ENCODE measurements around the gene CHMP3. TPM values are rescaled to one million over a fixed set of nuclear protein-coding genes. Genes with fewer than 3 reads are reported as not detected.

Gene CHMP3
- total RNA-seq, 1 donor, result 76.0 TPM

GRCh38 chr2:86566821-86567190, 3.6 kb upstream of the CHMP3 start:
- Histone ChIP-seq H3K4me2 (ENCODE audit: insufficient read depth, low read length) (no peak overlapping the region), H3K27ac (ENCODE audit: low read depth, low read length) (no peak overlapping the region), H3K4me1 (ENCODE audit: insufficient read depth, low read length) (peaks cover 12% of the 10 kb centered on the region), H4K20me1 (ENCODE audit: insufficient read depth, low read length) (no peaks in the 10 kb centered on the region), H3K79me2 (ENCODE audit: insufficient read depth, low read length) (peaks cover 12% of the 10 kb centered on the region), H2AFZ (ENCODE audit: low read length) (no peak overlapping the region), H3K9me3 (ENCODE audit: low read depth, low read length) (no peaks in the 10 kb centered on the region), H3K27me3 (ENCODE audit: insufficient read depth, low read length) (no peaks in the 10 kb centered on the region), H3K4me3 (ENCODE audit: insufficient read depth, low read length) (no peak overlapping the region), H3K36me3 (ENCODE audit: insufficient read depth, low read length) (no peaks in the 10 kb centered on the region)
- DNase-seq (ENCODE audit: insufficient read length, low spot score, missing footprints), result no peak
- TF ChIP-seq CTCF (IDR thresholded peaks at IDR 0.05; ENCODE audit: extremely low read depth, low read depth, low read length), result no peak

GRCh38 chr2:86566158-86566820, 3.0 kb upstream of the CHMP3 start:
- peaks cover 13% of the 10 kb centered on the region for H3K4me1 ChIP-seq (ENCODE audit: insufficient read depth, low read length)
- H3K9me3 ChIP-seq (ENCODE audit: low read depth, low read length), result no peaks in the 10 kb centered on the region
- H3K27me3 ChIP-seq (ENCODE audit: insufficient read depth, low read length), result no peaks in the 10 kb centered on the region
- H2AFZ ChIP-seq (ENCODE audit: low read length), result peak overlapping the region; percentile 49
- H3K79me2 ChIP-seq (ENCODE audit: insufficient read depth, low read length), result peaks cover 17% of the 10 kb centered on the region
- H3K36me3 ChIP-seq (ENCODE audit: insufficient read depth, low read length), result no peaks in the 10 kb centered on the region
- no peaks in the 10 kb centered on the region for H4K20me1 ChIP-seq (ENCODE audit: insufficient read depth, low read length)
- TF ChIP-seq CTCF (IDR thresholded peaks at IDR 0.05; ENCODE audit: extremely low read depth, low read depth, low read length), result no peak
- no peak overlapping the region for H3K27ac ChIP-seq (ENCODE audit: low read depth, low read length)
- no peak overlapping the region for H3K4me2 ChIP-seq (ENCODE audit: insufficient read depth, low read length)
- no peak for DNase-seq (ENCODE audit: insufficient read length, low spot score, missing footprints)
- H3K4me3 ChIP-seq (ENCODE audit: insufficient read depth, low read length), result no peak overlapping the region

GRCh38 chr2:86563650-86564061, 413 bp upstream of the CHMP3 start:
- Histone ChIP-seq H3K9me3 (ENCODE audit: low read depth, low read length) (no peaks in the 10 kb centered on the region), H3K36me3 (ENCODE audit: insufficient read depth, low read length) (no peaks in the 10 kb centered on the region), H3K4me1 (ENCODE audit: insufficient read depth, low read length) (peaks cover 13% of the 10 kb centered on the region), H3K79me2 (ENCODE audit: insufficient read depth, low read length) (peaks cover 39% of the 10 kb centered on the region), H3K4me2 (ENCODE audit: insufficient read depth, low read length) (peak overlapping the region; percentile 97), H3K4me3 (ENCODE audit: insufficient read depth, low read length) (peak overlapping the region; percentile 98), H4K20me1 (ENCODE audit: insufficient read depth, low read length) (peaks cover 6% of the 10 kb centered on the region), H2AFZ (ENCODE audit: low read length) (peak overlapping the region; percentile 99), H3K27me3 (ENCODE audit: insufficient read depth, low read length) (no peaks in the 10 kb centered on the region), H3K27ac (ENCODE audit: low read depth, low read length) (peak overlapping the region; percentile 99)
- no peak for TF ChIP-seq CTCF (IDR thresholded peaks at IDR 0.05; ENCODE audit: extremely low read depth, low read depth, low read length)
- no peak for DNase-seq (ENCODE audit: insufficient read length, low spot score, missing footprints)

- Histone ChIP-seq H4K20me1 (ENCODE audit: insufficient read depth, low read length) (peaks cover 12% of the 10 kb centered on the region), H3K27ac (ENCODE audit: low read depth, low read length) (peak overlapping the region; percentile 99), H2AFZ (ENCODE audit: low read length) (peak overlapping the region; percentile 99), H3K4me1 (ENCODE audit: insufficient read depth, low read length) (peaks cover 24% of the 10 kb centered on the region), H3K79me2 (ENCODE audit: insufficient read depth, low read length) (peaks cover 51% of the 10 kb centered on the region), H3K4me2 (ENCODE audit: insufficient read depth, low read length) (peak overlapping the region; percentile 97), H3K9me3 (ENCODE audit: low read depth, low read length) (no peaks in the 10 kb centered on the region), H3K4me3 (ENCODE audit: insufficient read depth, low read length) (peak overlapping the region; percentile 98), H3K27me3 (ENCODE audit: insufficient read depth, low read length) (no peaks in the 10 kb centered on the region), H3K36me3 (ENCODE audit: insufficient read depth, low read length) (no peaks in the 10 kb centered on the region)
- no peak for TF ChIP-seq CTCF (IDR thresholded peaks at IDR 0.05; ENCODE audit: extremely low read depth, low read depth, low read length)
- DNase-seq (ENCODE audit: insufficient read length, low spot score, missing footprints), result peak; percentile 80
Measured at GRCh38 chr2:86562485-86562921, 740 bp downstream of the CHMP3 start.

Measured in osteoblast (primary cell).